Measurements from ENCODE around the gene KHNYN.
A peak's percentile ranks its signal among the peaks of the same experiment; 100 is the strongest.
"Not testable (repeated sequence)": the region's sequence is repeated elsewhere in the genome, so short reads cannot be mapped to it uniquely, and the experiment has no call there.

Gene KHNYN

GRCh38 chr14:24429395-24430142 is at the start of gene KHNYN, which contains the start of gene CBLN3:
KHNYN (plus strand) TSS chr14:24429954; CDS start chr14:24430731, 777 bp downstream.
CBLN3 (minus strand) TSS chr14:24429668; CDS start chr14:24429054, 614 bp downstream.
- no peak for TF ChIP-seq CTCF (IDR thresholded peaks at IDR 0.05; ENCODE audit: borderline replicate concordance, control extremely low read depth, extremely low read depth, insufficient read depth, missing control alignments)
- peak; percentile 98 for DNase-seq (ENCODE audit: low spot score)
- in situ Hi-C loops (cut with MboI; ENCODE audit: low sequenced_read_pairs, unreplicated experiment), result loop anchor here (10.0 kb wide), 1 partner anchor 65 kb away; the partner anchor contains the start of gene NFATC4

GRCh38 chr14:24381363-24382063 is 48.2 kb upstream of the KHNYN start:
- DNase-seq (ENCODE audit: low spot score), result no peak
- no peak for TF ChIP-seq CTCF (IDR thresholded peaks at IDR 0.05; ENCODE audit: borderline replicate concordance, control extremely low read depth, extremely low read depth, insufficient read depth, missing control alignments)
- in situ Hi-C loops (cut with MboI; ENCODE audit: low sequenced_read_pairs, unreplicated experiment), result no loop called here

- no peak for DNase-seq (ENCODE audit: low spot score)
- TF ChIP-seq CTCF (IDR thresholded peaks at IDR 0.05; ENCODE audit: borderline replicate concordance, control extremely low read depth, extremely low read depth, insufficient read depth, missing control alignments), result no peak
- in situ Hi-C loops (cut with MboI; ENCODE audit: low sequenced_read_pairs, unreplicated experiment), result no loop called here
These were observed 47.7 kb upstream of the KHNYN start for GRCh38 chr14:24382064-24382371.

DNA sequence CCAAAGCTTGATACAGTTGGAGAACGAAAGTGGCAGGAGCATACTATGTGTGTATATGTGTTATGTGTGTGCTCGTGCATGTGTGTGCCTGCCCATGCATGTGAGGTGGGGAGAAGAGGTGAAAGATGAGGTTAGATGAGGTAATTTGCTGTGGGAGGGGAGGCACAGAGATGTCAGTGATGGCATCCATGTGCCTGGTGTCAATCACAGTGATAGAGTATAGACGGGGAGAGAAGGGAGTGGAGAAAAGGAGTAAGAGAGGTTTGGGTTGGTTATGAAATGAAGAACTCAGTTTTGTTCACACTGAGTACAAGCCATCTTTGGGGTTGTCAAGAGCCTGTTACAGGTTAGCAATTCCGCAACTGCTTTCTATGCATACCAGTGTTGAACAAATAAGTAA is 45.6 kb upstream of the KHNYN start:
- DNase-seq (ENCODE audit: low spot score), result no peak
- no peak for TF ChIP-seq CTCF (IDR thresholded peaks at IDR 0.05; ENCODE audit: borderline replicate concordance, control extremely low read depth, extremely low read depth, insufficient read depth, missing control alignments)
- in situ Hi-C loops (cut with MboI; ENCODE audit: low sequenced_read_pairs, unreplicated experiment), result no loop called here

DNA sequence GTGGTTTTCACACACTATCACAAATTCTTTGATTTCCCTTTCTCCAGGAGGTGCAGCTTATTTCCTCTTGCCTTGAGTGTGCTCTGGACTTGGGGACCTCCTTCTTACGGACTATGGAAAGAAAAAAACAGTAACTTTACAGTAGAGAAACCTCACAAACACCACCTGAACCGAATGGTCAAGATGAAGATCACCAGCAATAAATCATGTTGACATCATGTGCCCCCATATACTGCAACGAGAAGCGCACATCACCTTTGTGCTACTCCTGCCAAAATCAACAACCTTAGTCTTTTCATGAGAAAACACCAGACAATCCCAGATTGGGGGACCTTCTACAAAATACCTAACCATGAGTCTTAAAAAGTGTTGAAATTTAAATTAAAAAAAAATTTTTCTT is 44.2 kb upstream of the KHNYN start:
- TF ChIP-seq CTCF (IDR thresholded peaks at IDR 0.05; ENCODE audit: borderline replicate concordance, control extremely low read depth, extremely low read depth, insufficient read depth, missing control alignments), result no peak
- DNase-seq (ENCODE audit: low spot score), result no peak
- in situ Hi-C loops (cut with MboI; ENCODE audit: low sequenced_read_pairs, unreplicated experiment), result no loop called here

GRCh38 chr14:24387009-24387345 is 42.8 kb upstream of the KHNYN start:
- no peak for TF ChIP-seq CTCF (IDR thresholded peaks at IDR 0.05; ENCODE audit: borderline replicate concordance, control extremely low read depth, extremely low read depth, insufficient read depth, missing control alignments)
- in situ Hi-C loops (cut with MboI; ENCODE audit: low sequenced_read_pairs, unreplicated experiment), result no loop called here
- DNase-seq (ENCODE audit: low spot score), result no peak

- in situ Hi-C loops (cut with MboI; ENCODE audit: low sequenced_read_pairs, unreplicated experiment); DNase-seq (ENCODE audit: low spot score): not testable (repeated sequence)
These were observed 42.2 kb upstream of the KHNYN start for GRCh38 chr14:24387579-24387978.
